ENCODE results near the gene MEGF11.

Gene MEGF11

GRCh38 chr15:65938604-65939003 is 314.9 kb downstream of the MEGF11 start:
- Mint-ChIP-seq H3K27me3 (no peaks in the 10 kb centered on the region), H3K4me1 (no peaks in the 10 kb centered on the region), H3K4me3 (no peak overlapping the region), H3K9me3 (no peaks in the 10 kb centered on the region), H3K27ac (no peak overlapping the region), H3K36me3 (no peaks in the 10 kb centered on the region)
- ATAC-seq = no peak

- H3K27ac Mint-ChIP-seq = no peak overlapping the region
- H3K4me3 Mint-ChIP-seq = no peak overlapping the region
- peaks cover 2% of the 10 kb centered on the region for H3K27me3 Mint-ChIP-seq
Observed at GRCh38 chr15:65937476-65937875, 316.1 kb downstream of the MEGF11 start.

GRCh38 chr15:65937054-65937453 is 316.5 kb downstream of the MEGF11 start:
- no peaks in the 10 kb centered on the region for H3K9me3 Mint-ChIP-seq
- H3K27me3 Mint-ChIP-seq = peaks cover 6% of the 10 kb centered on the region
- H3K4me3 Mint-ChIP-seq = no peak overlapping the region
- no peaks in the 10 kb centered on the region for H3K36me3 Mint-ChIP-seq
- ATAC-seq = no peak
- H3K4me1 Mint-ChIP-seq = no peaks in the 10 kb centered on the region
- no peak overlapping the region for H3K27ac Mint-ChIP-seq

More at GRCh38 chr15:65937476-65937875, 316.1 kb downstream of the MEGF11 start:
- Mint-ChIP-seq H3K4me1 (no peaks in the 10 kb centered on the region), H3K9me3 (no peaks in the 10 kb centered on the region), H3K36me3 (no peaks in the 10 kb centered on the region)
- ATAC-seq = no peak

GRCh38 chr15:65936282-65936681 is 317.3 kb downstream of the MEGF11 start:
- Mint-ChIP-seq H3K27me3 (peaks cover 8% of the 10 kb centered on the region), H3K4me3 (no peak overlapping the region), H3K27ac (no peak overlapping the region)

GRCh38 chr15:65935391-65935790 is 318.2 kb downstream of the MEGF11 start:
- no peak overlapping the region for H3K27ac Mint-ChIP-seq
- ATAC-seq = no peak
- H3K27me3 Mint-ChIP-seq = peaks cover 8% of the 10 kb centered on the region
- H3K9me3 Mint-ChIP-seq = no peaks in the 10 kb centered on the region
- no peaks in the 10 kb centered on the region for H3K36me3 Mint-ChIP-seq
- H3K4me1 Mint-ChIP-seq = no peaks in the 10 kb centered on the region
- H3K4me3 Mint-ChIP-seq = no peak overlapping the region

More at GRCh38 chr15:65936282-65936681, 317.3 kb downstream of the MEGF11 start:
- Mint-ChIP-seq H3K4me1 (no peaks in the 10 kb centered on the region), H3K9me3 (no peaks in the 10 kb centered on the region), H3K36me3 (no peaks in the 10 kb centered on the region)
- no peak for ATAC-seq

GRCh38 chr15:65931221-65931620 is 322.3 kb downstream of the MEGF11 start:
- H3K27ac Mint-ChIP-seq = no peak overlapping the region
- no peaks in the 10 kb centered on the region for H3K36me3 Mint-ChIP-seq
- no peak for ATAC-seq
- no peaks in the 10 kb centered on the region for H3K9me3 Mint-ChIP-seq
- no peaks in the 10 kb centered on the region for H3K4me1 Mint-ChIP-seq
- H3K27me3 Mint-ChIP-seq = peaks cover 8% of the 10 kb centered on the region
- no peak overlapping the region for H3K4me3 Mint-ChIP-seq

GRCh38 chr15:65930134-65930533 is 323.4 kb downstream of the MEGF11 start:
- Mint-ChIP-seq H3K27ac (no peak overlapping the region), H3K4me1 (no peaks in the 10 kb centered on the region), H3K4me3 (no peak overlapping the region), H3K36me3 (no peaks in the 10 kb centered on the region), H3K9me3 (no peaks in the 10 kb centered on the region), H3K27me3 (peaks cover 8% of the 10 kb centered on the region)
- ATAC-seq = no peak

GRCh38 chr15:65929573-65929972 is 324.0 kb downstream of the MEGF11 start:
- Mint-ChIP-seq H3K27ac (no peak overlapping the region), H3K36me3 (no peaks in the 10 kb centered on the region), H3K27me3 (peaks cover 8% of the 10 kb centered on the region), H3K4me1 (no peaks in the 10 kb centered on the region), H3K4me3 (no peak overlapping the region), H3K9me3 (no peaks in the 10 kb centered on the region)
- no peak for ATAC-seq

GRCh38 chr15:65927545-65927944 is 326.0 kb downstream of the MEGF11 start:
- peaks cover 3% of the 10 kb centered on the region for H3K4me1 Mint-ChIP-seq
- H3K27me3 Mint-ChIP-seq = peaks cover 7% of the 10 kb centered on the region
- no peak for ATAC-seq
- no peak overlapping the region for H3K4me3 Mint-ChIP-seq
- no peak overlapping the region for H3K27ac Mint-ChIP-seq
- H3K36me3 Mint-ChIP-seq = no peaks in the 10 kb centered on the region
- H3K9me3 Mint-ChIP-seq = no peaks in the 10 kb centered on the region

- no peak overlapping the region for H3K27ac Mint-ChIP-seq
- peaks cover under 1% of the 10 kb centered on the region for H3K27me3 Mint-ChIP-seq
Observed at GRCh38 chr15:65926899-65927298, 326.7 kb downstream of the MEGF11 start.

GRCh38 chr15:65926459-65926858 is 327.1 kb downstream of the MEGF11 start:
- Mint-ChIP-seq H3K9me3 (no peaks in the 10 kb centered on the region), H3K4me3 (no peak overlapping the region), H3K27ac (no peak overlapping the region), H3K36me3 (no peaks in the 10 kb centered on the region), H3K27me3 (no peaks in the 10 kb centered on the region), H3K4me1 (peaks cover 14% of the 10 kb centered on the region)
- ATAC-seq = no peak

More at GRCh38 chr15:65926899-65927298, 326.7 kb downstream of the MEGF11 start:
- H3K9me3 Mint-ChIP-seq = no peaks in the 10 kb centered on the region
- H3K36me3 Mint-ChIP-seq = no peaks in the 10 kb centered on the region
- H3K4me3 Mint-ChIP-seq = no peak overlapping the region
- no peak for ATAC-seq
- peaks cover 9% of the 10 kb centered on the region for H3K4me1 Mint-ChIP-seq

GRCh38 chr15:65925338-65925737 is 328.2 kb downstream of the MEGF11 start:
- H3K9me3 Mint-ChIP-seq = no peaks in the 10 kb centered on the region
- no peaks in the 10 kb centered on the region for H3K36me3 Mint-ChIP-seq
- peaks cover 25% of the 10 kb centered on the region for H3K4me1 Mint-ChIP-seq
- H3K27me3 Mint-ChIP-seq = no peaks in the 10 kb centered on the region
- no peak for ATAC-seq
- no peak overlapping the region for H3K27ac Mint-ChIP-seq
- H3K4me3 Mint-ChIP-seq = no peak overlapping the region

GRCh38 chr15:65924004-65924403 is 329.5 kb downstream of the MEGF11 start:
- no peaks in the 10 kb centered on the region for H3K36me3 Mint-ChIP-seq
- no peaks in the 10 kb centered on the region for H3K27me3 Mint-ChIP-seq
- H3K27ac Mint-ChIP-seq = no peak overlapping the region
- peaks cover 32% of the 10 kb centered on the region for H3K4me1 Mint-ChIP-seq
- no peaks in the 10 kb centered on the region for H3K9me3 Mint-ChIP-seq
- ATAC-seq = no peak
- H3K4me3 Mint-ChIP-seq = no peak overlapping the region

GRCh38 chr15:65923264-65923663 is 330.3 kb downstream of the MEGF11 start:
- no peak for ATAC-seq
- no peaks in the 10 kb centered on the region for H3K9me3 Mint-ChIP-seq

GRCh38 chr15:65922621-65923020 is 330.9 kb downstream of the MEGF11 start:
- peaks cover 46% of the 10 kb centered on the region for H3K4me1 Mint-ChIP-seq
- no peak for ATAC-seq
- no peaks in the 10 kb centered on the region for H3K9me3 Mint-ChIP-seq
- H3K27me3 Mint-ChIP-seq = no peaks in the 10 kb centered on the region
- H3K36me3 Mint-ChIP-seq = peaks cover 5% of the 10 kb centered on the region
- H3K27ac Mint-ChIP-seq = no peak overlapping the region
- H3K4me3 Mint-ChIP-seq = no peak overlapping the region

More at GRCh38 chr15:65923264-65923663, 330.3 kb downstream of the MEGF11 start:
- H3K4me1 Mint-ChIP-seq = peaks cover 40% of the 10 kb centered on the region
- no peak overlapping the region for H3K4me3 Mint-ChIP-seq
- no peak overlapping the region for H3K27ac Mint-ChIP-seq
- no peaks in the 10 kb centered on the region for H3K27me3 Mint-ChIP-seq
- peaks cover 3% of the 10 kb centered on the region for H3K36me3 Mint-ChIP-seq

- Mint-ChIP-seq H3K4me1 (peaks cover 54% of the 10 kb centered on the region), H3K4me3 (peak overlapping the region; percentile 14), H3K9me3 (no peaks in the 10 kb centered on the region), H3K36me3 (peaks cover 5% of the 10 kb centered on the region), H3K27me3 (no peaks in the 10 kb centered on the region), H3K27ac (peak overlapping the region; percentile 80)
- no peak for ATAC-seq
Observed at GRCh38 chr15:65921780-65922179, 331.8 kb downstream of the MEGF11 start.

GRCh38 chr15:65920825-65921309 is 332.7 kb downstream of the MEGF11 start:
- H3K9me3 Mint-ChIP-seq = no peaks in the 10 kb centered on the region
- peaks cover 5% of the 10 kb centered on the region for H3K36me3 Mint-ChIP-seq
- peak overlapping the region; percentile 11 for H3K4me3 Mint-ChIP-seq
- no peaks in the 10 kb centered on the region for H3K27me3 Mint-ChIP-seq
- peaks cover 64% of the 10 kb centered on the region for H3K4me1 Mint-ChIP-seq
- no peak for ATAC-seq
- H3K27ac Mint-ChIP-seq = peak overlapping the region; percentile 80
